GM19328 (cell line): ENCODE results near the gene GAS6.

Experiments used
- ATAC-seq: cut with Tn5 transposase; IDR thresholded peaks from one replicate; pipeline ENCODE4 v1.9.1; 2021; ENCODE audit warnings: mild to moderate bottlenecking, moderate library complexity; ENCODE audit not compliant: unreplicated experiment

The GAS6 gene

GRCh38 chr13:113783200-113783881 is 80.5 kb downstream of the GAS6 start:
- ATAC-seq: no peak

GRCh38 chr13:113782472-113782871 is 81.4 kb downstream of the GAS6 start:
- ATAC-seq: no peak

GRCh38 chr13:113781571-113781970 is 82.3 kb downstream of the GAS6 start:
- ATAC-seq: no peak

- no peak for ATAC-seq
These were observed 86.3 kb downstream of the GAS6 start for GRCh38 chr13:113777311-113778260.

GRCh38 chr13:113776231-113777125 is 87.4 kb downstream of the GAS6 start:
- ATAC-seq: no peak

- no peak for ATAC-seq
These were observed 88.3 kb downstream of the GAS6 start for GRCh38 chr13:113775451-113776145.

- ATAC-seq: no peak
These were observed 89.4 kb downstream of the GAS6 start for GRCh38 chr13:113774177-113775107.

- no peak for ATAC-seq
These were observed 92.1 kb downstream of the GAS6 start for GRCh38 chr13:113771709-113772331.

GRCh38 chr13:113770937-113771336 is 92.9 kb downstream of the GAS6 start:
- ATAC-seq: no peak
